T follicular helper cell (primary cell): Measurements from ENCODE around the gene CYP2A6.

Source experiments
- DNase-seq: peaks from one replicate; pipeline ENCODE4 v3.0.0-alpha.2; 2020; ENCODE audit warnings: low read depth

Gene CYP2A6

GRCh38 chr19:40802300-40803169 is 47.7 kb downstream of the CYP2A6 start:
- DNase-seq = no peak

GRCh38 chr19:40801426-40802299 is 48.6 kb downstream of the CYP2A6 start:
- no peak for DNase-seq

GRCh38 chr19:40800997-40801377 is 49.3 kb downstream of the CYP2A6 start:
- no peak for DNase-seq

- DNase-seq = no peak
These were observed 49.8 kb downstream of the CYP2A6 start for GRCh38 chr19:40800339-40800996.

GRCh38 chr19:40799558-40800338 is 50.5 kb downstream of the CYP2A6 start:
- no peak for DNase-seq

- peak; percentile 100 for DNase-seq
These were observed 51.3 kb downstream of the CYP2A6 start, which contains the start of gene EGLN2 for GRCh38 chr19:40798683-40799557. EGLN2 (plus strand) TSS chr19:40799191; CDS start chr19:40800573, 1,382 bp downstream.

GRCh38 chr19:40797963-40798682 is 52.1 kb downstream of the CYP2A6 start:
- peak; percentile 60 for DNase-seq

GRCh38 chr19:40797166-40797962 is 52.9 kb downstream of the CYP2A6 start:
- no peak for DNase-seq
